ENCODE data around the gene DRC7. TPM values are rescaled to one million over a fixed set of nuclear protein-coding genes. Genes with fewer than 3 reads are reported as not detected.
"Not testable (repeated sequence)": the region's sequence is repeated elsewhere in the genome, so short reads cannot be mapped to it uniquely, and the experiment has no call there.

DRC7 gene
- total RNA-seq, 1 donor from 2014 or later: 1.9 TPM

DNA sequence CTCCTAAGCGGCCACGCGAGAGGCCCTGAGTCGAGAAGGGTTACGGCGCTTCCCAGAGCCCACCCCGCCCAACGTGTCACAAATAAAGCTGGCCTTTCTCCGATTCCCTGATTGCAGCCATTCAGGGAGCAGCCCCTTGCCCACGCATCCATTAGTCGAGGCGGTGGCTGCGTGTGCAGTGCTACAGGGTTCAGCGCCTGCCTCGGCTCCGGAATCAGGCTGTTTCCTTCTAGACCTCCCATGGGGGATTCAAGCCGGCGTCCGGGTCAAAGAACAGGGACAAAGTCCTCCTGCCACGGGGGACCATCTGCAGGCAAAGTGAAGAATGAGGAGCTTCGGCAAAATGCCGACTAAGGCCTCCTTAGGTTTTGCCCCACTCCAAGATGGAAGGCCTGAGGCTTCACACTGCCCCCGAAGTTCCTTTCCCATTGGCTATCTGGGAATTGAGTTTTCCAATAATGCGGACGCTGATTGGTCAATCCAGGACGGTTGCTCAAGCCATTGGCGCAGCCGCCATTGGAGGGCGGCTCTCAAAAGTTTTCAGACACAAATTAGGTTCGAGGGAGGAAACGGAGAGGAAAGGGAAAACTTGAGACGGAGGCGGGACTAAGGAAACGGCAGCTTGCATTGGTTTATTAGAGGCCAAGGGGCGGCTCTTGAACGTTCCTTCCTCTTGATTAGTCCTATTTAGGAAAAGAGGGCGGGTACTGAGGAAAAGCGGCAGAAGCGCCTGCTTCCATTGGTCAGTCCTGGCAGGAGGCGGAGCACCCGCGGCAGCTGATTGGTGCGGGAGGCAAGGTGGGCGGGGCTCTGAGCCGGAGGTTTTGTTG is 40.5 kb downstream of the DRC7 start:
- peak; percentile 99 for DNase-seq (ENCODE audit: low spot score)

DNA sequence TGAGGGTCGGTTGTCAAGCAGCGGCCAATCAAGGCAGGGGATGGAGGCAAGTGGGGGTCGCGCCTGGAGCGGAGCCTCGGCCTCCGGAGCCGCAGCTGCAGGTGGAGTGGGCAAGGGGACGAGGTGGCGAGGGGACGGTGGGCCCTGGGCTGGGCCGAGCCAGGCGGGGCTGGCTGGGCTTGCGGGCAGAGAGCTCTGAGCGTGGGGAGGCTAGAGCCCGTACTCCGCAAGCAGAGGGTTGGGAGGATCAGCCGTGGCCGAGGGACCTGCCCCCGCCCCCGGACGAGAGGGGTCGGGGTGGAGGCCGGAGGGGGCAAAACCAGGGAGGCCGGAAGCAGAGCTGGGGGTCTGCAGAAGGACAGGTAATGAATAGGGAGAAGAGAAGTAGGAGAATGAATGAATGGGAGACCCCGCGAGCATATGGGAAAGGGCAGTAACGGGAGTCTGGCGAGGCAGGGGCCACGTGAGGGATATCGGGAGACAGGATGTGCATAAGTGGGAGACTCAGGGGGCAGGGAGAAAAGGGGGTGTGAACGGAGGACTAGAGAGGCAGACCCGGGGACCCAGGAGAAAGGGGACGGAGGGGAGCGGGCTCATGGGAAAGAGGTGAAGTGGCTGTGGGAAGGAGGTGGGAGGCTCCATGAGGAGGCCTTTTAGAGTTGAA is 41.3 kb downstream of the DRC7 start, which contains the start of gene KATNB1:
TSS of gene KATNB1 (plus strand) at position 16 of the 664 bp plus-strand sequence. CDS start 1,474 bp downstream, outside the sequence.
- DNase-seq (ENCODE audit: low spot score): no peak

DNA sequence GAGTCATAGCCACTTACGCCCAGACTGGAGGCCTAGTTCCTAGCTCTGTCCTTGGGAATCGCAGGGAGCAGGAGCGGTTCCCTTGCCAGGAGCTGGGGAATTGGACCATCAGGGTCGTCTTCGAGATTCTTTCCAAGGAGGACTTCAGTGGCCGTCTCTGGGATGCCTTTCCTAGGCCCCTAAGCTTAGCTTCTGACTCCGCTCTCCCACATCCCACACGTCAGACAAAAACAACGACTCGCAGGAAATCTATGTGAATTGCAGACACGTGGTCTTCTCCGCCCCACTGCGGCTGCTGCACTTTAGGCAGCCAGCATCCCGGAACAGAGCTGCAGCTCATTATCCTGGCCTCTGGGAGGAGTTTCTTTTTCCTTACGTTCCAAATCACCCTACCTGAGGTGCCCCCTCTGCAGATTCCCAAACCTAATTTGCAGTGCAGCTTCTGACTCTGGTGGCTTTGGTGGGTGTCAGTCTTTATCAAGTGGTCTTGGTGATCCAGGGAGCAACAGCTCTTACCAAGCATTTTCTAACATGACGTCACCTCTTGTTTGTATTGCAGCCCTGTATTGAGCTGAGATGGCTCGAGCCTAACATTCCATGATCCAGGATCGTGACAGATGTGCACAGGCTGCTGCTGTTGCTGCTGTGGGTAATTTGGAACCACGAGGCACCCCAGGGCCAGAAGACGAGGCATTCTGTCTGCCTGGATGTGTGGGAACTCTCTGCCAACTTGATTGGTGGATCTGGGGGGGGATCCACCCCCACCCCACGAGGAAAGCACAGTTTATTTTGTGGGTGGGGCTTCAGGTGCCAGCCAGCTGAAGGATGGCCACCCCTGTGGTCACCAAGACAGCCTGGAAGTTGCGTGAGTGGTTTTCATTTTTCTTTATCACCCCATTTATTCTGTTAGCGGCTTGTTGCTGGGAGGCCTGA is 42.1 kb downstream of the DRC7 start:
- DNase-seq (ENCODE audit: low spot score): peak; percentile 48

DNA sequence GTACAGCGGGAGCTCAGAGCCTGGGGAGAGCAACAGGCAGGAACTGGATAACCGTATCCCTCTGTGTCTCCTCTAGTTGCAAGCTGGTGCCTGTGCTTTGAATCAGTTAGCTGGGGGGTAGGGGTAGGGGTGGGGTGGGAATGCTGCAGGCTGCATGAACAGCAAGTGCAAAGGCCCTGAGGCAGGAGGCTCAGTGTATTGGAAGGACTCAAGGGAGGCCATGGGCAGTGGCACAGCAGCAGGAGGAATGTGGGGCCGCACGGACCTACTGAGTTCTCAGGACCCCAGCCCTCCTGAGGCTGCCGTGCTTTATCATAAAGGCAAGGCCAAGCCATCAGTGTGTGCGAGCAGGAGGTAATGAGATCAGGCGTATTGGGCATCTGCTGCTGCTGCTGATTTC is 44.2 kb downstream of the DRC7 start:
- no peak for DNase-seq (ENCODE audit: low spot score)

- DNase-seq (ENCODE audit: low spot score): no peak
These were observed 45.3 kb downstream of the DRC7 start for GRCh38 chr16:57739756-57740422.

DNA sequence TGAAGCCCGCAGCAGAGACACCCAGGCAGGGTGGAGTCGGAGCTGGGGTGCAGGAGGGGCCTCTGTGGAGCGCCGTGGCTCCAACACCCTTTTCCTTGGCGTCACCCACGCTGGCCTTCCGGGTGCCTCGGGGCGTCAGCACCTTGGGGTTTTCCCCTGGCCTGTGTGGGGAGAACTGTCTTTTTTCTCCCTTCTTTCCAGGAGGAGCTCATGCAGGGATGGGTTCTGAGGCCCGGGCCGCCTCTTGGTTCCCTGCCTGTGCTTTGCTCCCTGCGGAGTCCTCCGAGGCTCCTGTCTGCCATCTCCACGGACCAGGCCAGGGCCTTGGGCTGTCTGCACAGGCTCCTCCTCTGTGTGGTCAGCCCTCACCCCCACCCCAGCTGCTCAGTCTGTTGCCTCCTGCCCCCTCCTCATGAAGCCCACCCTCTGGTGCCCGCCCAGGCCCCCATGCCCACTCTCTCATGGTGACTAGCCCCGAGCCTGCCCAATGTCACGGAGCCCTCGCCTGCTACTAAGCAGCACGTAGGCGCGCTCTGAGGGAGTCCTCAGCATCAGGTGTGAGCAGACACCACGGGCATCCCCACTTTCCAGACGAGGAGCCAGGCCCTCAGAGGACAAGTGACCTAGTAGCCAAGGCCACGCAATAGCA is 45.9 kb downstream of the DRC7 start:
- no peak for DNase-seq (ENCODE audit: low spot score)

DNA sequence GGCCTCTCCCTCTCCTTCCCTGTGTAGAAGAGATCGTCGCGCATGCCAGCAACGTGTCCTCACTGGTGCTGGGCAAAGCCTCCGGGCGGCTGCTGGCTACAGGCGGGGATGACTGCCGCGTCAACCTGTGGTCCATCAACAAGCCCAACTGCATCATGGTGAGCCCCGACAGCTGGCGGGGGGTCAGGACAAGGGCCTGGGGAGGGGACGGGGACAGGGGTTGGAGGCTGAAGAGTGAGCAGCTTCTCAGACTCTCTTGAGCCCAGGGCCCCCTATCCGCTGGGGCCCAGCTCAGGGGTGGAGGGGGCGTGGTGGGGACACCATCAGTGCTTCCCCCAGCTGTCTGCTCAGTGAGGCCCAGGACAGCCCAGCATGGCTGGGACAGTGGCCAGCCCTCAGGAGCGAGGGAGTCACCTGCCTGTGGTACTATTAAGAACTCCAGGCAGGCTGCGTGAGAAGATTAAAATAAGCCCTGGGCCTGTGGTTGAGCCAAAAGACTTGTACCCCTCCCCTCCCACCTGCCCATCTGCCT is 47.1 kb downstream of the DRC7 start:
- DNase-seq (ENCODE audit: low spot score): no peak

GRCh38 chr16:57742543-57742942 is 47.9 kb downstream of the DRC7 start:
- no peak for DNase-seq (ENCODE audit: low spot score)

GRCh38 chr16:57743458-57743857 is 48.9 kb downstream of the DRC7 start:
- no peak for DNase-seq (ENCODE audit: low spot score)

GRCh38 chr16:57743886-57744641 is 49.5 kb downstream of the DRC7 start:
- DNase-seq (ENCODE audit: low spot score): no peak

DNA sequence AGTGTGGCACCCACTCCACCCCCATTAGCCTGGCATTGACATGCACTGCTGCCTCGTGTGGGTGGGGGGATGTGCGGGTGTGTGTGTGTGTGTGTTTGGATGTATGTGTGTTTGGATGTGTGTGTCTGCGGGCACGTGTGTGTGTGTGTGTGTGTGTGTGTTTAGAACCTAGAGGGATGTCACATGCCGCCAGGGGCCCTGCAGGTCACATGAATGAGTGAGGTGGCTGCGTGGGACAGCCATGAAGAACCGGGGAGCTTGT is 50.0 kb downstream of the DRC7 start:
- no peak for DNase-seq (ENCODE audit: low spot score)

GRCh38 chr16:57745768-57746167 is 51.2 kb downstream of the DRC7 start:
- no peak for DNase-seq (ENCODE audit: low spot score)

DNA sequence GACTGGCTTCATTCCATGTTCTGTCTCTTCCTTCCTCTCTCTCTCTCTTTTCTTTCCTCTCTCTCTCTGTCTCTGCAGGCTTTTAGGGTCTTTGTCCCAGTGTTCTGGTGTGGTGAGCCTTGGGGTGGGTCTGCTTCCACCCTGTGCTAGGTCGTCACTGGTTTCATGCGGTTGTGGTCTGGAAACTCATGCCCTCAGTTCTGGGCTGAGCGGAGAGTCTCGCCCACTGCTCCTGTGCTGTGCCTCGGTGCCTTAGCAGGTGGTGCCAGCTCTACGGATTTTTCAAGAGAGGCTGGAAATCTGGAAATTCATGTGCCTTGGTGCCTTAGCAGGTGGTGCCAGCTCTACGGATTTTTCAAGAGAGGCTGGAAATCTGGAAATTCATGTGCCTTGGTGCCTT is 51.7 kb downstream of the DRC7 start:
- not testable (repeated sequence) for DNase-seq (ENCODE audit: low spot score)

- no peak for DNase-seq (ENCODE audit: low spot score)
These were observed 52.5 kb downstream of the DRC7 start for GRCh38 chr16:57747091-57747490.

- no peak for DNase-seq (ENCODE audit: low spot score)
These were observed 52.9 kb downstream of the DRC7 start for GRCh38 chr16:57747496-57747895.

GRCh38 chr16:57747996-57748395 is 53.4 kb downstream of the DRC7 start:
- no peak for DNase-seq (ENCODE audit: low spot score)

DNA sequence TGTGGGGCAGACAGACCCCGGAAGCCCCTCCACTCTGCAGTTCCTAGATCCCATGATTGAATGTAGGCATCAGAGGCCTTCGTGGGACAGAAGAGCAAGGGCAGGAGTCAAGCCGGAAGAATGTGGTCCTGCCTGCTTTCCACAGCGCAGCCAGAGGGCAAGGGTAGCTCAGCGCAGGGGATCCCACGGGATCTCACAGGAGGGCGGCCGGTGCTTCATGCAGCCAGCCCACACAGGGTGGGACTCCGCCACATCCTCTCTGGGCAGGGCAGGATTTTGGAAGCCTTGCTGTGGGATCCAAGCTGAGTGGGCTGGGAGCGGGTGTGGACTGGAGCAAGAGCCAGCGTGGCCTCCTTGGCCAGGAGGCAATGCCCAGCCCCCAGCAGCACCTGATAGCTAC is 54.0 kb downstream of the DRC7 start:
- DNase-seq (ENCODE audit: low spot score): no peak

GRCh38 chr16:57749101-57749692 is 54.6 kb downstream of the DRC7 start:
- no peak for DNase-seq (ENCODE audit: low spot score)

DNA sequence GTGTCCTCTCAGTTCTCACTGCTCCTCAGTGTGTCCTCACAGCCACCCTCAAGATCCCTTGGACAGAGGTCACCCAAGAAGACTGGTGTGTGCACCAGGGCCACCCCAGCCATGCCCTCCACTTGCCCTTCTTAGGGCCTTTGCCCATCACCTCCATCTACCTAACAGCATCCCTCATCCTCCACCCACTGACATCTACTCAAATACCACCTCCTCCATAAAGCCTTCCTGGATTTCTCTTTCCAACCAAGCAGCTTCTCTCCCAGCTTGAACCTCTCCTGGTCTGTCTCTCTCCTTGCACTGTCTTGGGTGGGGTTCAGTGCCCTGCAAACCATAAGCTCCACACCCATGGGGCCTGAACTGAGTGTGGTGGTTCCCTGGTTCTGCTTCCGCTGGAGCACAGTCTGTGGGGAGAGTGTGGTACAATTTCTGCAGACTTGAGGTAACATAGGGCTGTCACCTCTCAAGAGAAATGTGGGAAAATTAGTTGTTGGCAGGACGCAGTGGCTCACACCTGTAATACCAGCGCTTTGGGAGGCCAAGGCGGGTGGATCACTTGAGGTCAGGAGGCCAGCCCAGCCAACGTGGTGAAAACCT is 55.3 kb downstream of the DRC7 start:
- no peak for DNase-seq (ENCODE audit: low spot score)

Data from mucosa of gallbladder (tissue), 1 donor.